Activated CD4-positive, alpha-beta T cell treated with anti-CD3 and anti-CD28 coated beads, Interleukin-2, amount 50 U/mL, for 1 hour (primary cell): ENCODE measurements around the gene BTRC.
"Not testable (repeated sequence)": the region's sequence is repeated elsewhere in the genome, so short reads cannot be mapped to it uniquely, and the experiment has no call there.

Source experiments
- DNase-seq: peaks from one replicate; pipeline ENCODE4 v3.0.0-alpha.2; 2020

BTRC gene

DNA sequence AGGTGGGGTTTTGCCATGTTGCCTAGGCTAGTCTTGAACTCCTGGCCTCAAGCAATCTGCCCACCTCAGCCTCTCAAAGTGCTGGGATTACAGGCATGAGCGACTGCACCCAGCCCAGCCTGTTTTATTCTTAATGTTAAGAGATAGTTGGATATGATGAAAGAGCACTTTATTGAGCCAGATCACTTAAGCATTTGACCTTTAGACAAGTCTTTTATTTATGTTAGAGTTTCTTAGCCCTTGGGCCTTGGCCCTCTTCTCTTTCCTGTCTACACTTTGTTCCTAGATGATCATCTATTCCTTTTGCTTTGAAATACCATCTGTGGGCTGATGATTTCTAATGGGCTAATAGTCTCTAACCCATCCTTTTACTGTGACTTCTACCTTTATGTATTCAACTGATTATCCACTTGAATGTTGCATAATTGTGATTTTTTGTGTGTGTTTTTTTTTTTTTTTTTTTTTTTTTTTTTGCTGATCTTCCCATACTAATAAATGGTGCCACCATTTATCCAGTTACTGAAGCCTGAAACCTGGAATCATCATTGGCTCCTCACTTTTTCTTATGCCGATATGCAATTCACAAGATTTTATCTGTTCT, 34.8 kb downstream of the BTRC start:
- DNase-seq: no peak

GRCh38 chr10:101389532-101389931, 35.6 kb downstream of the BTRC start:
- DNase-seq: not testable (repeated sequence)

- DNase-seq: no peak
Observed at GRCh38 chr10:101389986-101390531, 36.1 kb downstream of the BTRC start.

DNA sequence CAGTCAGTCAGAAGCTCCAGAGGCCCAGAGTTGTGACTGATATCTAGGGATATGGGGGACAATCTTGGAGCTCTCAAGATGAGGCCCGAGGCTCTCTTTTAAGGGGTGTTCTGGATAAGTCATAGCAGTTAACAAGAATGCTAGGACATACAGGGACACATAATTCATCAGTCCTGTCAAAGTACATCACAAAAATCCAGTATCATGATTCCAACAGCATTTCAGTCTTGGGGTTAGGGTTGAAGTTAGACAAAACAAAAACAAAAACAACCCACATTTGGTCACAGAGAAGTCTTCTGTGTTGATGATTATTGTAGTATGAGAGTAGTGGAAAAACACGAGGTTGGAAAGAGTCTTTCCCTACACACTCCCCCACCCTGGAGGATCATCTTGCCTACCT, 39.4 kb downstream of the BTRC start:
- no peak for DNase-seq

DNA sequence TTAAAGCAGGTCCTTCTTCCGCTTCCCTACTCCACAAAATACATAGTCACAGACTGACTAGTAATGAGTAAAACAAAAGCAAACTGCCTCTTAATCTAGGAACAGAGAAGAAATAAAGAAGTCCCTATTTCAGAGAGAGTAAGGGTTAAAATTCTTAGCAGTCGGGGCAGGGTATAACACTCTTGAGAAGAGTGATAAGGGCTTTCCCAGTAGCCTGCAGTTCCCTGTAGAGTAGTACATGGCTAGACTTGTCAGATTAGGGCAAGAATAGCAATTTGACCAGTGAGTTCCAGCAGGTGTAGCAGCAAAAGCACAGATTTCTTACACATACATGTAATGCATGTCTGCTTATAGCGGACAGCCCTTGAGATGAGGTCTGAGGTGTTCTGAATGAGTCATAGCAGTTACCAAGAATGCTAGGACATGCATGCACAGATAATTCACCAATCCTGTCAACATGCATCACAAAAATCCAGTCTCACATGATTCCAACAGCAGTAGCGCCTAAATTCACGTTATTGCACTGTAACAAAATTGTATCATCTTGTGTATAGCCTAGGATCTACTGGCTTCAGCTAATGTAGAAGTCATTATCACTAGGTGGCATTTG, 40.7 kb downstream of the BTRC start:
- no peak for DNase-seq

DNA sequence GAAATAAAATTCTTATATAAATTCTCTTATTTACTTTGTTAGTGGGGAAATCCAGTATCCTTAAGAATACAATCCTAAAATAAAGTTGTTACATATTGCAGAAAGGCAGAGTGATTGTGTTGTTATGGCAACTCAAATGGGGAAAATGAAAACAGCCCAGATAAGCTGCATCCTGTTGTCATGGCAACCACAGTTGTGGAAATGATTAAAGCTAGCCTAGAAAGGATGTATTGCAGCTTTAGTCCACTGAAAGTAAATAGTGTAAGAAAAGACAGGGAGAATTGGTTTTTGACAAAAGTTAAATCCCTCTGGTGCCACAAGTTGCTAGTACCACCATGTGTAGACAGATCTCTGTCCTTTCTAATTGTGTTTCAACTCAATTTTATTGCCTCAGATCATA, 43.2 kb downstream of the BTRC start:
- peak; percentile 17 for DNase-seq

DNA sequence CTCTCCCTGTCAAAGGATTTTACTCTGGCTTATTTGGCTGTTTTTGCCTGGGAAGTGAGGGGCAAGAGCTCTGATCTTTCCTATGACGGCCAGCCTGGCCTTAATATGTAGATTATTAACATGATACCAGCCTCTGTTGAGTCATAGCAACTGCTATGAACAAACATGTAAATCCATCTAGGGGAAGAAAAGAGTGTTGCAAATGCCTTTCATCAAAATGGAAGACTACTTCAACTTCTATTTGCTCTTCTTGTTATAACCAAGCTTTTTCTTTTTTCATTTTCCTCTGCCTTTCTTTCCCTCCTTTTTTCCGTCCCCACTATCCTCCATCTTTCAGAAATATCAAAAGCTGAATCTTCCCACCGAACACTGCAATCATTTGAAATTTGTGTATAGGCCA, 46.6 kb downstream of the BTRC start:
- DNase-seq: no peak

GRCh38 chr10:101402711-101403110, 48.7 kb downstream of the BTRC start:
- DNase-seq: no peak

- no peak for DNase-seq
Observed at GRCh38 chr10:101403161-101403560, 49.2 kb downstream of the BTRC start.

- DNase-seq: no peak
Observed at GRCh38 chr10:101405001-101405400, 51.0 kb downstream of the BTRC start.

GRCh38 chr10:101411598-101411997, 57.6 kb downstream of the BTRC start:
- DNase-seq: no peak

GRCh38 chr10:101414034-101414433, 60.1 kb downstream of the BTRC start:
- no peak for DNase-seq

GRCh38 chr10:101415884-101416283, 61.9 kb downstream of the BTRC start:
- no peak for DNase-seq

- DNase-seq: not testable (repeated sequence)
Observed at GRCh38 chr10:101421967-101422366, 68.0 kb downstream of the BTRC start.

DNA sequence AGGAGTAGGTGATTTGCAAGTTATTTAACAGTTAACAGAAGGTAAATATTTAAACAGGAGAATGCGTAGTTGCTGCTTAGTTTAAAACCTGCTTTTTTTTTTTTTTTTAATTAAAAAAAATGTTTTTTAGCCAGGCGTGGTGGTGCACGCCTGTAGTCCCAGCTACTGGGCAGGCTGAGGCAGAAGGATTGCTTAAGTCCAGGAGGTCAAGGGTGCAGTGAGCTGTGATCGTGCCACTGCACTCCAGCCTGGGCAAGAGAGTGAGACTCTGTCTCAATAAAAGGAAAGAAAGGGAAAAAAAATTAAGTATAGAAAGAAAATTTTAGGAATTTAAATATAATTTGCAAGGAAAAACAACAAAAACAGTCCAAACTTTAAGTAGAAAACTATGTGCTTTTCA, 71.6 kb downstream of the BTRC start:
- DNase-seq: no peak

GRCh38 chr10:101428036-101428435, 74.1 kb downstream of the BTRC start:
- no peak for DNase-seq

GRCh38 chr10:101429423-101429822, 75.5 kb downstream of the BTRC start:
- no peak for DNase-seq

- DNase-seq: no peak
Observed at GRCh38 chr10:101436302-101436701, 82.3 kb downstream of the BTRC start.

GRCh38 chr10:101438881-101439391, 85.0 kb downstream of the BTRC start:
- DNase-seq: no peak

DNA sequence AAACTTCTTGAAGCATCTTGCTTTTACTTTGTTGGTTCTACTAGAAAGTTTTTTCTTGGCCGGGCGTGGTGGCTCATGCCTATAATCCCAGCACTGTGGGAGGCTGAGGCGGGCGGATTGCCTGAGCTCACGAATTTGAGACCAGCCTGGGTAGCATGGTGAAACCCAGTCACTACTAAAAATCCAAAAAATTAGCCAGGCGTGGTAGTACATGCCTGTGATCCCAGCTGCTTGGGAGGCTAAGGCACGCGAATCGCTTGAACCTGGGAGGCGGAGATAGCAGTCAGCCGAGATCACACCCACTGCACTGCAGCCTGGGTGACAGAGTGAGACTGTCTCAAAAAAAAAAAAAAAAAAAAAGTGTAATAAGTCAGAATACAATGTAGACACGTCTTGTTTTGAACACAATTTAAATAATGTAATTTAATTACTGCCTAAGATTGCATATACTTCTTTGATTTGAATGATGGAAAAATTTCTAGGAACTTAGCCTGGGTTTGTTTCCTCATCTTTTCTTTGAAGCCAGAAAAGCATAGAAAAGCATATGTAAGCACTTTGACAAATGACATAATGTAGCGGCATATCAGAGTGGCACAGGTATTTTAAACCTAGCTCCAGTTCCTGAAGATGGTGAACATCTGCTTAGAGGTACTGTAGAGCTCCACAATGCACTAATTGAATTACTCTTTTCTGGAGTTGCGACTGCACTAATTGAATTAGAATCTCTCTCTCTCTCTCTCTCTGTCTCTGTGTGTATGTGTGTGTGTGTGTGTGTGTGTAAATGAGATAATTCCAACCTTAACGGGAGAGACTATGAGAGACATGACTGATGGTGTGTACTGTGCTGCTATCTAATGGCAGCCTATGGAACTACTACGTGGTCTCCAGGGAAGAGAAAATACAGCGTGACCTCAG, 87.8 kb downstream of the BTRC start:
- DNase-seq: no peak

DNA sequence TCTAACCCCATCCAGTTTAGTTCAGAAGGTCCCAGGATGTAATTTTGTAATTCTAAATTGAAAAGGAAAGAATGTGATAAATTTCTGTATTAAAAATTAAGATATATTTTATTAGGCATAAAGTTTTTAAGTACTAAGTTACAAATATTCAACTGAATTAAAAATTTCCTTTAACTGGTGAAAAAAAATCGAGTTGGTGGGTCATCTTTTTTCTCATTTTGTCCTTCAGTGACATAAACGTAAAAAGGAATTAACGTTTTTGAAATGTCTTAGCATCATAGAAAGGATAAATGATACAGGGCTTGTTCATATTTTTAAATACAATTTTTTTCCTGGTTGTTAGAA, 88.5 kb downstream of the BTRC start:
- no peak for DNase-seq

- DNase-seq: no peak
Observed at GRCh38 chr10:101444058-101444898, 90.3 kb downstream of the BTRC start.

- no peak for DNase-seq
Observed at GRCh38 chr10:101446071-101446470, 92.1 kb downstream of the BTRC start.
